ENCODE measurements around the gene GAL3ST2.

The GAL3ST2 gene

GRCh38 chr2:241844831-241845578 lies 68.4 kb downstream of the GAL3ST2 start:
- no peak for DNase-seq (ENCODE audit: low spot score)

- no peak for DNase-seq (ENCODE audit: low spot score)
Observed at GRCh38 chr2:241846406-241846805, 69.8 kb downstream of the GAL3ST2 start.

- DNase-seq (ENCODE audit: low spot score) = no peak
Observed at GRCh38 chr2:241848761-241849615, 72.4 kb downstream of the GAL3ST2 start.

- no peak for DNase-seq (ENCODE audit: low spot score)
Observed at GRCh38 chr2:241849616-241850543, 73.3 kb downstream of the GAL3ST2 start.

GRCh38 chr2:241850544-241851324 lies 74.1 kb downstream of the GAL3ST2 start:
- no peak for DNase-seq (ENCODE audit: low spot score)

GRCh38 chr2:241851325-241852115 lies 74.9 kb downstream of the GAL3ST2 start:
- no peak for DNase-seq (ENCODE audit: low spot score)

GRCh38 chr2:241852116-241852980 lies 75.7 kb downstream of the GAL3ST2 start:
- DNase-seq (ENCODE audit: low spot score) = no peak

GRCh38 chr2:241852981-241853631 lies 76.5 kb downstream of the GAL3ST2 start:
- no peak for DNase-seq (ENCODE audit: low spot score)

All from COLO829 (cell line).